Stimulated activated CD4-positive, alpha-beta T cell treated with anti-CD3 and anti-CD28 coated beads, TNF-alpha, amount 100 ng/mL, for 4 hours (primary cell): ENCODE measurements around the gene ARSG.
"Not testable (repeated sequence)": the region's sequence is repeated elsewhere in the genome, so short reads cannot be mapped to it uniquely, and the experiment has no call there.

Experiments used
- DNase-seq, 3 experiments: peaks; one replicate each; pipeline ENCODE4 v3.0.0-alpha.2; 2020; ENCODE audit warnings: low read depth in 3 of 3

The ARSG gene

DNA sequence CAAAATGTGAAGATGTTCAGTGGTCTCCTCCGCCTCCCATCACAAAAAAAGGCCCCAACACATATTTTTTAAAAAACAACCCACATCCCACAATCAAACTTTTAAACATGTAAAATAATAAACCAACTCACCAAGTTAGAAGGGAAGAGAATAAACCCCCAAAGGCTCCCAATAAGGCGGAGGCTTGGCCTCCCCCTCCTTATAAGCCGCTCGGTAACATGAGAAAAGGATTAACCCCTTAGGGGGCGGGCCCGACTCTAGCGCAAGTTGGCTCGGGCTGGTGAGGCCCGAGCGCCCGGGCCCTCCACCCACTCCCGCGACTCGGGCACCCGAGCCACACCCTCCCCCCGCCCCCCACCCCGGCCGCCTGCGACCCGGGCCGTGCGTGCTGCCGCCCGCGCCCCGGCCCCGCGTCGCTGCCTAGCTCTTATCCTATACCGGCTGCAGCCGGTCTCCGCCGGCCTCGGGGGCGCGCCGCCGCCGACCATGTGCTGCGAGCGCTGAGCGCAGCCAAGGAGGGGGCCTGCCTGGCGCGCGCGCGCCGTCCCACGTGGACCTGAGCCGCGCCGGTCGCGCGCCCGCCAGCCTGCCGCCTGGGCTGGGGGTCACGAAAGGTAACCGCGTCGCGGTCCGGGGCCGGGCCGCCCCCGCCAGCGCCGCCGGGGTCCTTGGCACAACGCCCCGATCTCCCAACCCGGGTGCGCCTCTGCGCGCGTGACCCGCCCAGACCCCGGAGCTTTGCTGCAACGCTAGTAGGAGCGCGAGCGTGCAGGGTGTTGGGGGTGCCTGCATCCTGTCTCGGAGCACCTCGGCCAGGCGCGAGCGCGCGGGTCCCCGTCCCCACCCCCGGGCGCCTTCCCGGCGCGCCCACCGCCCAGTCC lies at the start of gene ARSG, which contains the start of gene SLC16A6:
Gene ARSG (plus strand): TSS at position 541 of the 881 bp plus-strand sequence. CDS start 15,999 bp downstream, outside the sequence.
Gene SLC16A6 (minus strand): TSS at position 173 of the 881 bp plus-strand sequence. CDS start 12,807 bp downstream, outside the sequence.
- peak; percentile 70 to 72 (median 71) for DNase-seq

DNA sequence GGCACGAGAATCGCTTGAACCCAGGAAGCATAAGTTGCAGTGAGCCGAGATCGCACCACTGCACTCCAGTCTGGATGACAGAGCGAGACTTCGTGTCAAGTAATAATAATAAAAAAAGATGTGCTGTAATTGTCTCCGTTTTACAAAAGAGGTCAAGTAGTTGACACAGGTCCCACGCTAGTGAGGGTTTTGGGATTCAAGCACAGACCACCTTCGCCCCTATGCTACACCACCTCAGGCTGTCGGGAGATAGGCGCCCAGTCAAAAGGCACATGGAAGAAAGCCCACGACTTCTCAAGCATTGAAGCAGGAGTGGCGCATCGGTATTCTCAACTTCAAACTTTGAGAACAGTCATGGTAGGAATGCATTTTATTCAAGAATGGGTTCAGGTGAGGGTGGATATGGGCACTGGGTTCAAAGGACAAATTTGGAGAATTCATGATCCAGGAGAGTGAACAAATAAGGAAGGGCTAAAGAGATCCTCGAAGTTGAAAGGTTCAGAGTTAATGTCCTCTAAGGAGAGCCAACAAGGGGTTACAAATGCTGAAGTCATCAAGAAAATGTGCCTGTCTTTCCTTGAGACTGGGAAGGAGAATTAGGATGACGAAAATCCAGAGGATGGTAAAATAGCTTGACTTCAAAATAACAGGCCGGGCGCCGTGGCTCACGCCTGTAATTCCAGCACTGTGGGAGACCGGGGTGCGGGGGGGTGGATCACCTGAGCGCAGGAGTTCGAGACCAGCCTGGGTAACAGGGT lies 44.8 kb upstream of the ARSG start:
- no peak for DNase-seq

DNA sequence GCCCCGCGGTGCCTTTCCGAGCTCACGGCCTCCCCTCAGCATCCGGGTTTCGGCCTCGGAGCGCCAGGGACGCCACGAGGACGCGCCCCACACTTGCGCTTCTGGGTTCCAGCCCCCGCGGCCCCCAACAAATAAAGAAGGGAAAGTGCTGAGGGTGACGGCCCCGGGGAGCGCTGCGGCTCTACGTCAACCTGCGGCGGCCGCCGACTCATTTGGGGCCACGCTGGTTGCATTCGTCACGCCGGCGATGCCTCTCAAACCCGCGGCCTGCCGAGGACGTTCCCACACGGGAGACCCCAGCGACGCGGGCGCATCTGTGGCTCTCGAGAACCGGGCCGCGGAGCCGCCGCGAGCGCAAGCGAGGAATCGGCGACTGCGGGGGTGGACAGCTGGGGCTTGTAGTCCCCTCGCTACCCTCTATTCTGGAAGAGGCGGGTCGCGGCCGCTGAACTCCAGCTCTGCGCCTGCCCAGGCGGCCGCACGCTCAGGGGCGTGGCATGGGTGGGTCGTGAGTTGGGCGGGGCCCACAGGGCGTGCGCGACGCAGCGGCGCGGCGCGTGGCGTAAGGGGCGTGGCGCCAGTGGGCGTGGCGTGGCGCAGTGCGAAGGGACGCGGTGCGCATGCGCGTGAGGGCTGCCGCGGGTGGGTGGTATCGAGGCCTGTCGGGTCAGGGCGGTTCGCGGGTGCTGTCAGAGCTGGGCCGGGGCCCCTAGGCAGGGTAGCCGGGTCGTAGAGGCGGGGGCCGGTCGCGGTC lies 43.7 kb upstream of the ARSG start, which contains the start of gene AMZ2:
Gene AMZ2 (plus strand): TSS at position 599 of the 754 bp plus-strand sequence. CDS start 2,145 bp downstream, outside the sequence.
- DNase-seq: peak; percentile 97 to 99 (median 97)

DNA sequence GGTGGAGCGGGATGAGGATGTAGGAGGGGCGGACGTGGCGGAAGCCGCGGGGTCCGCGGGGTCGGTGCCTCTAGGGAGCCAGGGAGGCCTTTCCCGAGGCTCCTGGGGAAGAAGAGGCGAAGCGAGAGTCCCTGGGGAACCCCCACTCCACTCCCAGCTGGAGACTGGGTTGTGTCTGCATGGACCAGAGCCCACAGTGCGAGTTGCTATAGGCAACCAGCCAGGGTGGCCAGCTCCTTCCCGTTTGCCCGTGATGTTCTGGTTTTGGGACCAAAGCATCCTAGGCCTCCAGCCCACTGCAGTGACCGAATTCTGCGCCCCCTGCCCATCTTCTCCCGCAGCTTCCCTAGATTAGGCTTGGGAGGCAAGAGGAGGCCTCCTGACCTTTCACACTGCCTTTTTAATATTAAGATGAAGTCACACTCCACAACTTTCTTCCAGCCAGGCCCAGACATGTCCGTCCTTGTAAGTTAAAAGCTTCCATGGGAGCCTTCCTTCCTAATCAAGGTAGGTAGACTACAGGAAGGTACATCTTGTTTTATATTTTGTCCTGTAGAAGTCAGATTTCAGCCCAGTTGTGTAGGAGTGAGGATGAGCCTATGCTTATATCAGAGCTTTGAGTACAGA lies 43.0 kb upstream of the ARSG start:
- no peak for DNase-seq

DNA sequence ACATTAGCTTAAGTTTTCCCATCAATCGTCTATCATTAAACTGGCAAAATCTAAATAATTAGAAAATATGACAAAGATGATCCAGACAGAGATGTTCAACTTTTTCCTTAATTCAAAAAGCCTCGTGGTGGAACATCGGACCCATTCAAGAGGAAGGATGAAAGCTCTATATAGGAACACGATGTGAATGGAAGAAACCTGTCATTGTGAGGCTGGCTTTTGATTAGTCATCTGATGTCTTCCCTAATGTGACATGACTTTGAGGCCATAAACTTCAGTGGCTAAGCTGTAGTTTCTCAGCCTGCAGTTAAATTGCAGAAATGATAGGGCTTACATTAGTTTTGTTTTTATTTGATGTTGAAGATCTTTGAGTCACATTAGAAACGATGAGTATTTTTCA lies 42.4 kb upstream of the ARSG start:
- DNase-seq: no peak

DNA sequence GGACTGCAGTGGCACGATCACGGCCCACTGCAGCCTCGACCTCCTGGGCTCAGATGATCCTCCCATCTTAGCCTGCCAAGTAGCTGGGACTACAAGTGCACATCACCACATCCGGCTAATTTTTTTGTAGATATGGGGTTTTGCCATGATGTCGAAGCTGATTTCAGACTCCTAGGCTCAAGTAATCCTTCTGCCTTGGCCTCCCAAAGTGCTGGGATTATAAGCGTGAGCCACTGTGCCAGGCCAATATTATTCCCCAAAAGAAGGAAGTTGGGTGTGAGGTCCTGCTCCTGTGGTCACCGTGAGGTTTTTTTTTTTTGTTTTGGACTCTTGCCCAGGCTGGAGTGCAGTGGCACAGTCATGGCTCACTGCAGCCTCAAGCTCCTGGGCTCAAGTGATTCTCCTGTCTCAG lies 41.9 kb upstream of the ARSG start:
- no peak for DNase-seq

DNA sequence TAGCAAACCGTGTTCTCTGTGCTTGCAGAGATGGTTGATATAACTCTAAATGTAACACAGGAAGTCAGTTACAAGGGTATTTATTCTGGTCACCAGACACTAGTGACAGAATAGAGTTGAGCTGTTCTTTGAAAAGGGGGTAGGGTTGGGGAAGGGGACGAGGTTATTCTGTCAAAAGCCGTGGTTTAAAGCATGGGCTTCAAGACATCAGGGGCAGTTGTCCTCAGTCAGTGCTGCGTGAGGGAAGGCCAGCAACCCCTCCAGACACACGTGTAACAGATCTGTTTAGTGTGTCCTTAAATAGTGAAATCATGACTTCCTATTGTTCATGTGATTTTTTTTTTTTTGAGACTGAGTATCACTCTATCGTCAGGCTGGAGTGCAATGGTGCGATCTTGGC lies 37.9 kb upstream of the ARSG start:
- DNase-seq: not testable (repeated sequence)

DNA sequence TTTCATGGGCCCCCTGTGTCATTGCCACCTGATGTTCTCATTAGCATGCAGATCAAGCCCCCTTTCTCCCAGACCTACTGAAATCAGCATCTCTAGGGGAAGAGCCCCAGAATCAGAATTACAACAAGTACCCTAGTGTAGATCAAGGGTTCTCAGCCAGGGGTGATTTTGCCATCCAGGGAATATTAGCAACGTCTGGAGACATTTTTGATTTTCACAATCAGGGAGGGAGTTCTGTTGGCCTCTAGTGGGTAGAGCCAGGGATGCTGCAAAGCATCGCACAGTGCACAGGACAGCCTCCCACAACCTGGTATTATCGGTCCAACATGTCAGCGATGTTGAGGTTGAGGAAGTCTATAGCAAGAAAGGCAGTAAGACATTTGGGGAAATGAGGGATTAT lies 36.1 kb upstream of the ARSG start:
- no peak for DNase-seq

DNA sequence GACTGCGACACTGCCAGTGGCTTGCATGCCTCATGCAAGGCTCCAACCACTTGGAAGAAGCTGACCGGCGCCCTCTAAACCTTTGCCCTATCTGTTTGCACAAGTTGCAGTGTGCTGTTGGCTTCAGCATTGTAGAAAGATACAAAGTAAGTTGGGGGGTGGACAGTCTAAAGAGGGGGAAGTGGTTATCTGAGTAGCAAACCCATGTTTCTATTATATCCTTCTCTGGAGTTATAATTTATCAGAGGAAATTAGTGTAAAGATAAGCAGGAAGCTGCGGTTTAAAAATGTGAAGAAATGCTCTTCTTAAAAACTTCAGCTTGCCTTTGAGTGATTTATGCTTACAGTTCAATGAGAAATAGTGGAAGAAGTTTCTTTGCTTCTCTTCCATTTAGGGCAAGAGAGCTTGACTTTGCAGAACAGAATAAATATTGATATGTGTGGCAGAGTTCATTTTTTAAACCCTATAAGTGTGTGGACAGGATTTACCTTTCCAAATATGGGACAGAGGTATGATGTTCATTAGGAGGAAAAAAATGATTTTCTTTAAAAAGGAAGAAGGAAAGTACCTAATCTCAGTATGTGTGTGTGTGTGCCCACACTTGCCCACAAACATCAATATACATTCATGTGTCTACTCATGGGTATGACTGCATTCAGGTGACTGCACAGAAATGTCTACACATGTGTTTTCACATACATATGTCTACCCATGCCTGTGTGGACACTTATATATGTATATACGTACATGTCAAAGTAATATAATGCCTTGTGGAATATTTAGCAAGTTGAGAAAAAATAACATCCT lies 35.4 kb upstream of the ARSG start:
- DNase-seq: no peak

DNA sequence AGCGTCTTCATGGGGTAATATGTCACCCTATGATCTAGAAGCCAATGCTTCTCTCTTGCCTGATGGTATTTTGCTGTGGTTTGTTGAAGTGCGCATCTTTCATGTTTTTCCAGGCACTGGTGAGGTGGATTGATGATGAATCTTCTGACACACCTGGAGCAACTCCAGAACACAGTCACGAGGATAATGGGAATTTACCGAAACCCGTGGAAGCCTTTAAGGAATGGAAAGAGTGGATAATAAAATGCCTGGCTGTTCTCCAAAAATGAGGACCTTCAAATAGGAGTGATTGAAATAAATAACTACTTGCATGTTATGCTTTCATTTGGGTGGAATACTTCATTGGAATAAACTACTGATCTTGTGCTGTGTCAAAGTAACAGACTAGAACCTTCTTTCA lies 34.6 kb upstream of the ARSG start:
- DNase-seq: not testable (repeated sequence)

DNA sequence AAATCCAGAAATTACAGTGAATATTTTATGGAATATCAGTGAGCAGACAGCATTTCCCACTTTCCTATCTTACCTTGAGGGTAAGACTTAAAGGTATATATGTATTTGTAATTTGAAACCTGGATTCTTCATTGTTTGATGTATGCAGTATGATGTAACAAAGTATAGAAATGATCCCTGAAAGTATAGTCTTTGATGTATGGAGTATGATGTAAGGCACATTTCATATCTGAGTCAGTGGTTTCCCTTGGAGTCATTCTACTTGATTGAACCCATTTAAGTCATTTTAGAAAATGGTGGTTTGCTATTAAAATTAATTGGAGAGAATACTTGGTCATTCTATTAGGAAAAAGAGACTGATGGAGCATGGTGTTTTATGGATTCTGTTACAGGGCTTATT lies 33.4 kb upstream of the ARSG start:
- no peak for DNase-seq

DNA sequence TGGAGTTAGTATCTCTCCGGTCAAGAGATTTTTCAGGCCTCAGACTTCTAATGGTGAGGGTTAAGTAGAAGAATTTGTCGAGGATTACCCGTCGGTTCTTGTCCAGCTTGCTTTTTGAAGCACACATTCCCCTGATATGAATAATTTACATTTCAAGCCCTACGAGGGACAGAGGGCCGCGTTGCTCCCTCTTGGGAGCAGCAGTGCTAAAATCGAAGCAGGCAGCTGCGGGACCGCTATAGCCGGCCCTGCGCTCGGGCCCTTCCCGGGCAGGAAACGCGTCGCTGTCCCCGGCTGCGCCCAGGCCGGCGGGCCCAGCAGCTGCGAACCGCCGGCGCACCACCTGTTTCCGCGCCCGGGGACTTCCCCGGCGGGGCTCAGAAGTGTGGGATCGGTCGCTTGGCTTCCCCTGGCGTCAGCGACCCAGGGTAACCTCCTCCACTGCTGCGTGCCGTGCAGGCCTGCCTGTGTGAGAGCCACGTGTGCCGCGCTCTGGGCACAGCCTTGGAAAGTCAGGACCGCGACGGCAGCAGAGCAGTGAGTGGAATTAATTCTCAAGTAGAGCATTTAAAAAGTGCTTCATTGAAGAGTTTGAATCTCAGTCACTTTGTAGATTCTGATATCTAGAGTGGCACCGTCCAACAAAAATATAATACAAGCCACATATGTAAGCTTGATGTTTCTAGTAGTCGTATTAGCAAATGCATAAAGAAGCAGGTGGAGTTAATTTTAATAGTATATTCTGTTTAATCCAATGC lies 32.2 kb upstream of the ARSG start:
- DNase-seq: peak; percentile 42 to 66 (median 66)

DNA sequence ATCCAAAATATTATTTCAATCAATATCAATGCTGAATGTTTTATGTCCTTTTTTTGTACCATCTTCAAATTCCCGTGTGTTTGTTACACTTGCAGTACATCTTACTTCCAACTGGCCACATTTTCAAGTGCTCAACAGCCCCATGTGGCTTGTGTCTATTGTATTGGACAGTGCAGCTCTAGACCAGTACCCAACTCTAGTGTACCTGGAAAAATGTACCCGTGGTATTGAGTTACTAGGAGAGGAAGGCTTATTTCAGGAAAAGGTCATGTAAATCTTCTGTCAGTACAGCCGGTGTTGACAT lies 31.7 kb upstream of the ARSG start:
- DNase-seq: not testable (repeated sequence)

DNA sequence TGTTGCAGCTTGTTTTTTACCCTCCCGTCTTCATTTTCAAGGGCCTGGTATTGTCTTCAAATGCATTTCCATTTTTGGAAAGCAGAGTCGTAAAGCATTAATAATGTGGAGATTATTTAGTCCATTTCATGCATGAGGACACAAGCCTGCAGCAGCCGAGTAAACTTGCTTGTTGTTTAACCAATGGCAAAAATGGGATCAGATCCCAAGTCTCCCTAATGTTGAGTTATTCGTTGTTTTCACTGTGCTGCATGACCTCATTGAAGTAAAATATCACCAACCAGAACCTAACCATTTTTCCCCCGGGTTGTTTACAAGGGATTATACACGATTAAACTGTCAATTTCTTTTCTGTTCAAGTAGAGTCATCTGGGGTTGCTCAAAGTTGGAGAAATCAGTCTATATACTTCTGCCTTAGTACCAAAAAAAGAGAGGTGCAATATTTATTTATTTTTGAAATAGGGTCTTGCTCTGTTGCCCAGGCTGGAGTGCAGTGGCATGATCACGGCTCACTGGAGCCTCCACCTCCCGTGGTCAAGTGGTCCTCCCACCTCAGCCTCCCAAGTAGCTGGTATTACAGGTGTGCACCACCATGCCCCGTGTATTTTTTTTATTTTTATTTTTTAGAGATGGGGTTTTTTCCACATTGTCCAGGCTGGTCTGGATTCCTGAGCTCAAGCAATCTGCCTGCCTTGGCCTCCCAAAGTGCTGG lies 31.1 kb upstream of the ARSG start:
- no peak for DNase-seq

DNA sequence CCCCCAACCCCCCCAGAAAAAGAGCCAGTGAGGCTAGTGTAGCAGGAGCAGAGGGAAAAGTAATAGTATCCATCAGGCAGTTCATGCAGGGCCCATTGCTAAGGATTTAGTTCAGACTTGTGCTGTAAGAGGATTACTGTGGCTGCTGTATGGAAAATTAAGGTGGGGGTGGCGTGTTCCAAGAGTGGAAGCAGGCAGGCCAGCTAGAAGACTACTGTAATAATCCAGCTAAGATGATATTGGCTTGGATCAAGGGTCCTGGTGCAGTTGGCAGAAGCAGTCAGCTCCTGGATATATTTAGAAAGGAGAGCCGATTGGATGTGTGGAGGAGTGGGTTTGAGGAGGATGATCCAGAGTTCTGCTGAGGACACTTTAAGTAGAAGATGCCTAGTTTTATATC lies 28.8 kb upstream of the ARSG start:
- DNase-seq: not testable (repeated sequence)

DNA sequence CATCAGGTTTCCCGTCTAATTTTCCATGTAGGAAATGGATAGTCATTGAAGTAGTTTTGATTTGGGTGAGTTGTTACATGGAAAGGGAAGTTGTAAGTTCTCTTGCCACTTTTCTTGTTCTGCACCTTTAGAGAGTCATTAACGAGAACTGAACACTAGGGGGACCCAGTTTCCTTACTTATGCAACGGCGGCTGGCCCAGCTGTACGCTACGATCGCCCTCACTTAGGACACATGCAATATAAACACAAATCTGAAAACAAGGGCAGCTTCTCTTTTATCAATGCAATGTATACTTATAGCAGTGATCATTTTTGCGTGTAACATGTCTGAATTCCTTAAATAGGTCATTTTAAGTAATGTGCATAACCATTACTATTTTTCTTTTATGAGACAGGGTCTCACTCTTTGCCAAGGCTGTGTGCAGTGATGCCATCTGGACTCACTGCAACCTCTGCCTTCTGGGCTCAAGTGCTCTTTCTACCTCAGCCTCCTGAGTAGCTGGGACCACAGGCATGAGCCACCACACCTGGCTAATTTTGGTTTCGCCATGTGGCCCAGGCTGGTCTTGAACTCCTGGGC lies 28.1 kb upstream of the ARSG start:
- DNase-seq: not testable (repeated sequence)

DNA sequence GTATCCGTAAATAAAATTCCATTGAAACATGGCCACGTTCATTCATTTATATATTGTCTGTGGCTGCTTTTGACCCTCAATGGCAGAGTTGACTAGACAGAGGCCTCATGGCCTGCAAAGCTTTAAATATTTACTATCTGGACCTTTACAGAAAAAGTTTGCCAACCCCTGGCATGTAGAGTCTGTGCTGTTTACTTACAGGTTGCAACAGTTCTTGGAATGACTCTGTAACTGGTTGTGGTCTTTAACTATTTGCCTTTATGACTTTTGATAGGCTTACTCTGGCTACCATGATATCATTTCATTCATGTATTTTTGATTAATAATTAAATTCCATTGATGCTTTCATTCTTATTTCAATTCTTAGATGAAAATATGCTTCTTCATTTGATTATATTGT lies 25.5 kb upstream of the ARSG start:
- not testable (repeated sequence) for DNase-seq

DNA sequence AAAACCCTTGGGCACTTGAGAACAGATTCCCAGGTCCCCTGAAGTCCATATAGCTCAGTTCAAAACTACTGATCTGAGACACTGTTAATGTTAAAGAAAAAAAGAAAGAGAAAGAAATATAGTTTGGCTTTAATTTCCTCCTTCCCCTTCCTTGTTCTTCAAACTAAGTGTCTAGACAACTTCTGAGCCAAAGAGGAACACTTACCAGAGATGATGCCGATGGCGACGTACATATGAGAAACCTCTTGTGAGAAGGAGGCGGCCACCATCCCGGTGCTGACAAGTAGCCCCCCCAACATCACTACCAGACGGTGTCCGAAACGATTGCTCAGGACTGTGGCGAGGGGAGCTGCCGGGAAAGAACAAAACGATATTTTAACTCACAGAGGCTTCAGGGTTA lies 17.6 kb upstream of the ARSG start:
- no peak for DNase-seq

DNA sequence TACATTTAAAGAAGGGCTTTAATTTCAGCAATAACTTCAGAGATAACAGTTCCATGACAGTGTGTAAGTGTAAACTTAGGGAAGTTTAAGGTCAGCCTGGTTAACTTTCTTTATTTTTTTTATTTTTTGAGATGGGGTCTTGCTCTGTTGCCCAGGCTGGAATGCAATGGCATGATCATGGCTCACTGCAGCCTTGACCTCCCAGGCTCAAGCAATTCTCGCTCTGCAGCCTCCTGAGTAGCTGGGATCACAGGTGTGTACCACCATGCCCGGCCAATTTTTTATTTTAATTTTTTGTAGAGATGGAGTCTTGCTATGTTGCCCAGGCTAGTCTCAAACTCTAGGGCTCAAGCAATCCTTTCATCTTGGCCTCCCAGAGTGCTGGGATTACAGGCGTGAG lies 15.0 kb upstream of the ARSG start:
- DNase-seq: not testable (repeated sequence)
